Heart left ventricle (tissue), 13 donors: ENCODE results near the gene CAMTA1.

Source experiments
- CTCF ChIP-seq, 12 donors: fragments of 200-600 bp; sonication (generic) in 4 of 12; IDR thresholded peaks; one replicate each; pipeline versions ENCODE4 v1.5.0 to v1.8.0; 2018 to 2022; ENCODE audit warnings: antibody characterized with exemption in 12 of 12, mild to moderate bottlenecking in 5 of 12
- POLR2A ChIP-seq, 2 donors: fragments of 450-650 bp; IDR thresholded peaks; one replicate each; pipeline ENCODE4 v1.6.1; 2017; ENCODE audit warnings: antibody characterized with exemption in 2 of 2, mild to moderate bottlenecking in 2 of 2, moderate library complexity in 2 of 2
- donor health status: ischemic (EF 13 %, LVEDD 7.1; RV severe dilation, severe dysfunction).
- donor health status: DM: no; HTN: yes; CAD: no.
- donor health status: DM: no; HTN: no; CAD: no.
- donor health status: ischemic (EF 25% LVEDD 6.9; RV normal size, moderate dysfunction).
- donor health status: ischemic (EF 25% LVEDD 5.7; RV mildly dilated, moderate dysfunction).
- donor health status: ischemic (EF 35%, LVEDD 5.7; RV mildly dilated, moderate dysfunction).
- donor health status: nonischemic (EF 11% LVEDD 7.7; RV severe dilation, severe dysfunction).
- donor health status: DM: yes; HTN: yes; CAD: no.
- donor health status: PGD.
- donor health status: ischemic (EF 29% LVEDD 5.4; RV normal size, mild dysfunction).
- donor health status: nonischemic (EF 23%, LVEDD 6.1; RV moderate dilation, normal function).

- TF ChIP-seq CTCF (IDR thresholded peaks at IDR 0.05) (no peak), POLR2A (IDR thresholded peaks at IDR 0.05) (no peak)
These were observed 855.8 kb downstream of the CAMTA1 start for GRCh38 chr1:7640920-7641585.
